SU-DHL-6 (cell line): ENCODE results near the gene KAZALD1.

ENCODE experiments used
- H2AFZ ChIP-seq: fragments of 200-600 bp; sonication (generic); 2 replicates; pipeline ENCODE4 v1.6.1; 2014; ENCODE audit warnings: low read depth, mild to moderate bottlenecking, moderate library complexity, mixed read lengths, antibody characterized with exemption, low read length; ENCODE audit not compliant: severe bottlenecking
- H3F3A ChIP-seq: fragments of 200-600 bp; shearing (Covaris generic); 2 replicates; pipeline ENCODE4 v1.6.0; 2016; ENCODE audit warnings: antibody characterized with exemption, mild to moderate bottlenecking; ENCODE audit not compliant: insufficient read depth
- H3K27ac ChIP-seq: fragments of 200-600 bp; sonication (generic); 2 replicates; pipeline ENCODE4 v1.5.1; 2016; ENCODE audit warnings: low read depth, mild to moderate bottlenecking, low read length, moderate library complexity, mixed read lengths
- H3K27me3 ChIP-seq: fragments of 200-600 bp; sonication (generic), shearing (Covaris generic); 2 replicates; pipeline ENCODE4 v1.6.0; 2014; ENCODE audit warnings: mild to moderate bottlenecking, low read length
- H3K36me3 ChIP-seq: fragments of 200-600 bp; sonication (generic); 2 replicates; pipeline ENCODE4 v1.6.1; 2014; ENCODE audit warnings: mild to moderate bottlenecking, low read length, mixed read lengths
- H3K4me2 ChIP-seq: fragments of 300-600, 200-600 bp; shearing (Covaris generic), sonication (generic); 2 replicates; pipeline ENCODE4 v1.6.0; 2014; ENCODE audit warnings: low read length, low read depth, mild to moderate bottlenecking; ENCODE audit not compliant: poor library complexity, severe bottlenecking
- H3K4me3 ChIP-seq: fragments of 200-600 bp; sonication (generic); 2 replicates; pipeline ENCODE4 v1.5.1; 2014; ENCODE audit warnings: antibody characterized with exemption, low read length, mild to moderate bottlenecking, mixed read lengths; ENCODE audit not compliant: insufficient read depth, poor library complexity, severe bottlenecking
- H3K79me2 ChIP-seq: fragments of 200-600 bp; sonication (generic); 2 replicates; pipeline ENCODE4 v1.6.1; 2014; ENCODE audit warnings: mild to moderate bottlenecking, low read length, moderate library complexity; ENCODE audit not compliant: insufficient read depth
- H3K9ac ChIP-seq: fragments of 200-600 bp; sonication (generic); 2 replicates; pipeline ENCODE4 v1.7.0; 2014; ENCODE audit warnings: mild to moderate bottlenecking, low read length
- H3K9me2 ChIP-seq: fragments of 200-600 bp; sonication (generic); replicated peaks from 2 replicates; pipeline ENCODE4 v1.6.1; 2014; ENCODE audit warnings: low read length; ENCODE audit not compliant: insufficient read depth
- H3K9me3 ChIP-seq: fragments of 200-600 bp; sonication (generic); 2 replicates; pipeline ENCODE4 v1.6.1; 2014; ENCODE audit warnings: low read length, mixed read lengths; ENCODE audit not compliant: insufficient read depth
- H4K20me1 ChIP-seq: fragments of 200-600 bp; sonication (generic); 2 replicates; pipeline ENCODE4 v1.6.1; 2014; ENCODE audit warnings: low read depth, mild to moderate bottlenecking, antibody characterized with exemption, low read length, moderate library complexity, mixed read lengths
- CTCF ChIP-seq: fragments of 200-600 bp; sonication (generic); IDR thresholded peaks from one replicate; pipeline ENCODE4 v1.5.1; 2017; ENCODE audit warnings: antibody characterized with exemption, mild to moderate bottlenecking, low read length, moderate library complexity; ENCODE audit not compliant: insufficient read depth, poor library complexity, severe bottlenecking
- EZH2phosphoT487 ChIP-seq: fragments of 200-600 bp; sonication (generic), shearing (Covaris generic); conservative IDR thresholded peaks from 2 replicates; pipeline ENCODE4 v1.6.1; 2018; ENCODE audit warnings: mild to moderate bottlenecking, antibody characterized with exemption, low read length, moderate library complexity, mixed read lengths

Gene KAZALD1

GRCh38 chr10:101097881-101098280 is 36.1 kb downstream of the KAZALD1 start:
- H3K9ac ChIP-seq, result no peak overlapping the region
- no peaks in the 10 kb centered on the region for H3K79me2 ChIP-seq
- no peaks in the 10 kb centered on the region for H3K36me3 ChIP-seq
- no peak overlapping the region for H2AFZ ChIP-seq
- no peaks in the 10 kb centered on the region for H3K9me2 ChIP-seq
- H3F3A ChIP-seq, result no peaks in the 10 kb centered on the region
- no peak overlapping the region for H3K27ac ChIP-seq
- no peak overlapping the region for H3K4me2 ChIP-seq
- H4K20me1 ChIP-seq, result no peaks in the 10 kb centered on the region
- H3K27me3 ChIP-seq, result no peaks in the 10 kb centered on the region
- H3K4me3 ChIP-seq, result no peak overlapping the region
- no peaks in the 10 kb centered on the region for H3K9me3 ChIP-seq
- TF ChIP-seq EZH2phosphoT487 (no peak), CTCF (no peak)

- TF ChIP-seq CTCF, result no peak
- no peak for TF ChIP-seq EZH2phosphoT487
- Histone ChIP-seq H3K4me3 (no peak overlapping the region), H3K4me2 (no peak overlapping the region), H2AFZ (no peak overlapping the region), H3K27ac (no peak overlapping the region), H4K20me1 (no peaks in the 10 kb centered on the region), H3K9ac (no peak overlapping the region), H3K79me2 (no peaks in the 10 kb centered on the region), H3K9me2 (no peaks in the 10 kb centered on the region), H3K9me3 (no peaks in the 10 kb centered on the region), H3F3A (no peaks in the 10 kb centered on the region), H3K27me3 (no peaks in the 10 kb centered on the region), H3K36me3 (no peaks in the 10 kb centered on the region)
Observed at GRCh38 chr10:101099901-101100300, 38.1 kb downstream of the KAZALD1 start.

GRCh38 chr10:101101372-101101881 is 39.6 kb downstream of the KAZALD1 start:
- H3K36me3 ChIP-seq, result no peaks in the 10 kb centered on the region
- no peak overlapping the region for H2AFZ ChIP-seq
- no peak for TF ChIP-seq EZH2phosphoT487
- no peaks in the 10 kb centered on the region for H3K79me2 ChIP-seq
- no peaks in the 10 kb centered on the region for H4K20me1 ChIP-seq
- no peak overlapping the region for H3K9ac ChIP-seq
- H3F3A ChIP-seq, result no peaks in the 10 kb centered on the region
- H3K4me2 ChIP-seq, result no peak overlapping the region
- H3K9me3 ChIP-seq, result no peaks in the 10 kb centered on the region
- no peak overlapping the region for H3K27ac ChIP-seq
- no peaks in the 10 kb centered on the region for H3K27me3 ChIP-seq
- no peaks in the 10 kb centered on the region for H3K9me2 ChIP-seq
- no peak overlapping the region for H3K4me3 ChIP-seq

GRCh38 chr10:101103430-101103829 is 41.6 kb downstream of the KAZALD1 start:
- Histone ChIP-seq H3K27ac (no peak overlapping the region), H3K36me3 (no peaks in the 10 kb centered on the region), H3K9ac (no peak overlapping the region), H3F3A (no peaks in the 10 kb centered on the region), H3K4me3 (no peak overlapping the region), H3K79me2 (no peaks in the 10 kb centered on the region), H3K9me2 (no peaks in the 10 kb centered on the region), H3K27me3 (no peaks in the 10 kb centered on the region), H3K9me3 (no peaks in the 10 kb centered on the region), H4K20me1 (no peaks in the 10 kb centered on the region), H3K4me2 (no peak overlapping the region), H2AFZ (no peak overlapping the region)
- no peak for TF ChIP-seq EZH2phosphoT487
- TF ChIP-seq CTCF, result no peak
